Peyer's patch (tissue), 4 donors: Measurements from ENCODE around the gene SNORC. TPM values are rescaled to one million over a fixed set of nuclear protein-coding genes. Genes with fewer than 3 reads are reported as not detected.

Experiments
- DNase-seq, 3 donors: peaks; one replicate each; pipeline ENCODE4 v3.0.0-alpha.2; 2017 to 2019
- H3K27ac ChIP-seq, 4 donors: fragments of 200-600 bp; sonication (generic); one replicate each; pipeline ENCODE4 v1.5.1; 2016 to 2019
- H3K27me3 ChIP-seq, 2 donors: fragments of 200-600 bp; sonication (generic); one replicate each; pipeline ENCODE4 v1.5.1; 2019
- H3K36me3 ChIP-seq, 3 donors: fragments of 200-600 bp; sonication (generic); one replicate each; pipeline ENCODE4 v1.5.1; 2016 to 2019
- H3K4me1 ChIP-seq, 4 donors: fragments of 200-600 bp; sonication (generic); one replicate each; pipeline ENCODE4 v1.5.1; 2016 to 2019
- H3K4me3 ChIP-seq, 4 donors: fragments of 200-600 bp; sonication (generic); 1 replicate in 3 of 4; 2 replicates in 1 of 4; pipeline ENCODE4 v1.5.1; 2016 to 2019; ENCODE audit warnings: mild to moderate bottlenecking in 1 of 4
- H3K9me3 ChIP-seq, 4 donors: fragments of 200-600 bp; sonication (generic); one replicate each; pipeline ENCODE4 v1.5.1; 2016 to 2019; ENCODE audit warnings: mild to moderate bottlenecking in 1 of 4
- CTCF ChIP-seq, 6 experiments: fragments of 450-650 bp in 4 of 6; fragments of 200-600 bp in 2 of 6; sonication (generic) in 1 of 6; IDR thresholded peaks; one replicate each; pipeline ENCODE4 v1.5.1; 2017 to 2019; ENCODE audit warnings: antibody characterized with exemption in 6 of 6, mild to moderate bottlenecking in 3 of 6, moderate library complexity in 1 of 6
- POLR2A ChIP-seq, 2 donors: fragments of 450-650 bp; IDR thresholded peaks; one replicate each; pipeline ENCODE4 v1.5.1; 2017; ENCODE audit warnings: antibody characterized with exemption in 2 of 2, mild to moderate bottlenecking in 2 of 2, moderate library complexity in 2 of 2
- small RNA-seq, 2 donors: library from RNA; depleted of rRNA; stranded (forward); fragments of <200 nt; gene quantifications; one replicate each; pipeline ENCODE3, GENCODE V24; 2016
- total RNA-seq, 4 donors: library from RNA; depleted of rRNA; stranded (reverse); fragments of >200 nt; gene quantifications; one replicate each; pipeline ENCODE4 v1.1.0, GENCODE V29; 2016

Gene SNORC
- total RNA-seq, 4 donors from 2014 or later, result 3.5 to 9.7 (median 7.3) TPM

GRCh38 chr2:232927032-232927792 lies 57.1 kb downstream of the SNORC start:
- H3K27me3 ChIP-seq, result peaks cover 0 to 15% of the 10 kb centered on the region in 2 donors
- H3K27ac ChIP-seq, result no peak overlapping the region
- TF ChIP-seq POLR2A (IDR thresholded peaks at IDR 0.05) (no peak), CTCF (IDR thresholded peaks at IDR 0.05) (no peak)
- DNase-seq, result no peak
- peak overlapping the region; percentile 12 to 53 (median 46) for H3K4me3 ChIP-seq
- peaks cover 0 to 21% (median 9%) of the 10 kb centered on the region in 4 donors for H3K4me1 ChIP-seq
- H3K36me3 ChIP-seq, result peaks cover 0 to 13% (median 0%) of the 10 kb centered on the region in 3 donors
- H3K9me3 ChIP-seq, result no peaks in the 10 kb centered on the region

- peaks cover 0 to 21% (median 9%) of the 10 kb centered on the region in 4 donors for H3K4me1 ChIP-seq
- DNase-seq, result no peak
- H3K4me3 ChIP-seq, result peak overlapping the region; percentile 12 to 53 (median 46)
- H3K27me3 ChIP-seq, result peaks cover 0 to 15% of the 10 kb centered on the region in 2 donors
- TF ChIP-seq POLR2A (IDR thresholded peaks at IDR 0.05) (no peak), CTCF (IDR thresholded peaks at IDR 0.05) (no peak)
- H3K9me3 ChIP-seq, result no peaks in the 10 kb centered on the region
- no peak overlapping the region for H3K27ac ChIP-seq
- H3K36me3 ChIP-seq, result peaks cover 0 to 6% (median 0%) of the 10 kb centered on the region in 3 donors
These were observed 57.9 kb downstream of the SNORC start for GRCh38 chr2:232927793-232928550.

Small RNA genes lying within 50 kb of the gene (small RNA-seq; reads per million reads assigned to genes)
- gene RF00019, result 0 reads per million in 2 donors

Other genes starting within 250 kb of the SNORC start
- gene EFHD1, start 236.7 kb upstream of the SNORC start, total RNA-seq, result 10 to 100 TPM in 2 of 4 donors, 1 to 10 TPM in 2; 1.9 to 14.9 (median 8.9) TPM
- gene GIGYF2, start 172.9 kb upstream of the SNORC start, total RNA-seq, result 100 to 1,000 TPM in 1 of 4 donors, 10 to 100 TPM in 3; 82.5 to 126 (median 90.1) TPM
- gene KCNJ13, start 93.7 kb upstream of the SNORC start, total RNA-seq, result 100 to 1,000 TPM in 2 of 4 donors, 10 to 100 TPM in 2; 21.5 to 390 (median 155) TPM
- gene NGEF, start 143.0 kb downstream of the SNORC start, total RNA-seq, result 100 to 1,000 TPM in 2 of 4 donors, 10 to 100 TPM in 2; 54.5 to 116 (median 98.1) TPM
- gene NEU2, start 162.4 kb downstream of the SNORC start, total RNA-seq, result not detected
- gene INPP5D, start 190.1 kb downstream of the SNORC start, total RNA-seq, result 100 to 1,000 TPM in 1 of 4 donors, 10 to 100 TPM in 3; 11.6 to 333 (median 26.2) TPM